HG03135 (cell line): ENCODE measurements around the gene F13A1.

Experiments used
- ATAC-seq: cut with Tn5 transposase; IDR thresholded peaks from one replicate; pipeline ENCODE4 v1.9.1; 2021; ENCODE audit warnings: mild to moderate bottlenecking, moderate library complexity; ENCODE audit not compliant: unreplicated experiment

Gene F13A1

GRCh38 chr6:6319952-6320811, at the start of gene F13A1:
Gene F13A1 (minus strand): TSS chr6:6320662. CDS start chr6:6318664, 1,998 bp downstream.
- no peak for ATAC-seq

DNA sequence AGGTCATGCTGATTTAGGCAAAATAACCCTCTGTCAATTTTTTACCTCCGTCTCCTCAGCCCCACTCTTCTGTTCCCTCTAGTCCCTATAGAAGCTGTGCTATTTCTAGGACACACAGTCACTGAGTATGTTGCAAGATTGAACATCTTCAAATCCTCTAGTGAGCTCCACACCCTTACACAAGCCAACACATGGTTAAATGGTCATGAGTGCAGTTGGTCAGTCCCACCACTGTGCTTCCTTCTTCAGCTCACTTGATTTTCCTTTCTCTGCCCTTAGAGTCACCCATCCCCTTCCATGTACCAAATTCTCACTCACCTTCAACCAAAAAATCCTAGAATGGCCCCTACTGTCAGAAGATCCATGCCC, 48.2 kb upstream of the F13A1 start:
- ATAC-seq: no peak

DNA sequence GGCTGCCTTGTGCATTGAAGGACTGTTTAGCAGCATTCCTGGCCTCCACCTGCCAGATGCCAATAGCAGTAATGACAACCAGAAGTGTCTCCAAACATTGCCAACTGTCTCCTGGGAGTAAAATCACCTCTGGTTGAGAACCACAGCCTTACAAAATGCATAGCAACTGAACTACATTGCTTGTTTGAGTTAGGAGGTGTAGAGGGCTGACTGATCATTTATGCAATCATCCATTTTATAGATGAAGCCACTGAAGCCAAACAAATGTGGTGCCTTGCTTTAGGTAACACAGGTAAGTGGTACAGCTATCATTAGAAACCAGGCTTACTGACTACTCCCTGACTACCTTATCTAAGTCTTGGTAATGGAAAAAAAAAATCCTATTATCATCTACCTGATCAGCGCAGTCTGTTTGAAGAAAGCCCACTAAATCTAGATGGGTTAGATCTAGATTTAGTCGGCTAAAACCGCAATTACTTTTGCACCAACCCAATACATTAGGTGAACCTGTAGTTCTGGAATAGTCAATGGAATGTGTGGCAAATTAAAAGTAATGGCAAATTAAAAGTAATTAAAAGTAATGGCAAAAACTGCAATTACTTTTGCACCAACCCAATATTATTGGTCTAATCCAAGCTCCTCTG, 47.7 kb upstream of the F13A1 start:
- ATAC-seq: no peak

DNA sequence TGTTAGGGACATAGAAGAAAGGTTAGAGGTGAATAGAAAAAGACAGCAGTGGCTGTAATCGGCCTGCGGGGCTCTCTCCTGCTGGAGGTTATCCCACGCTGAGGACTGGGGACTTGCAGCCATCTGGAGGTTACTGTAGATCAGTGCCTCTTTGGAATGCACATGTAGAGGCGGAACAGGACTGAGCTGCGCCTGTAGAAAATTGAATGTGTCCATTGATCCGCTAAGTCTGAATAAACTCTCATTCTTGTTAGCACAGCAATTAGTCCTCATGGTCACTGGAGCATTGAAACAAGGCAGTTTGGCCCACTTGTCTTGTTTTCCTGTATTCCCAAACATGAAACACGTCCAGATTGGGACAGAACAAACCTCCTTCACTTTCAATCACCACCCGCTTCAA, 46.3 kb upstream of the F13A1 start:
- ATAC-seq: no peak

GRCh38 chr6:6365242-6365641, 44.8 kb upstream of the F13A1 start:
- no peak for ATAC-seq

DNA sequence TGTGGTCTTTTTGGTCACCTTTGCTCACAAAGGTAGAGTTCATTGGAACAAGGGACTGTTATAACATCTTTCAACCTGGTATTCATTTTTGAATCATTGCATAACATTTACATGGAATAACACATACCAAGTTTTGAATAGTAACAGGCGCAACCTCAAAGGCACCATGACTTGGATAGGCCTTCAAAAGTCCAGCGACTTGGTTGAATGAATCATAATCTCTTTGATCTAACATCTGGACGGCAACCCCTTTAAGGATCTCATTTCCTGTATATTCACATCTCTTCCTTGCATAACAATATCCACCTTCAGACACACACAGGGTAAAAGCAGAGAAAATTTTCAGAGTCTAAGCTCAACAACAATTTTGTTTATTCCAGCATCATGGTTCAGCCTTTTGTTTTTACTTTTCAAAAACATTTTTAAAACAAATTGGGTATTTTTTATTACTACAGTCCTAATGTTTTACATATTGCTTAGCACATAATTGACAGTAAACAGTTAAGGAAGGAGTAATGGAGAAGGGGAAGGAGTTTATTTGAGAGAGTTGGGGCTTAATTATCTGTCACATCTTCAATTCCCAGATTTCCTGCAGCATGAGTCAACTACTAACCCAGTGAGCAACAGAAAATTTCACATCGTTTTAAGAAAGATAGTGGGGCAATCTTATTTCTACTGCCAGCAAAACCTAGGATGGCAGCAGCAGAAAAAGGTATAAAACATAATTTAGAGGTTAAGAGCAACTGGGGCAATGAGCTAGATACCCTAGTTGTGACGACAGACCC, 41.8 kb upstream of the F13A1 start:
- ATAC-seq: no peak

DNA sequence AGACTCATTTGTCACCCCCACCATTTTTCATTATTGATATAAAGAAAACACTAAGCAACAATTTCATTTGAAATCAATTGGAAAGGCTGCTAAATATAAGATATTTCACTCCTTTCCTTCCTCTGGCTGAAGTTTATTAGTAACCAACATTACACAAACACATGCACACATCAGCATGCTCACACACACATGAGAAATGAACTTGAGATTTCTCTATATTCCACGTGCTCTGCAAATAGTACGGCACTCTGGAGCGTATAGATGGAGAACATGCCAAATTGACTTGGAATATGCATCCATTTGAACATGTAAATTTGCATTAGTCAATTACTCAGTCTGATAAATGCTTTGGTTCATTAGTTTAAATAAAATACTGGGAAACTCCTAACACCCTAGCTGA, 37.1 kb upstream of the F13A1 start:
- no peak for ATAC-seq

- ATAC-seq: no peak
Observed at GRCh38 chr6:6357032-6357431, 36.6 kb upstream of the F13A1 start.

DNA sequence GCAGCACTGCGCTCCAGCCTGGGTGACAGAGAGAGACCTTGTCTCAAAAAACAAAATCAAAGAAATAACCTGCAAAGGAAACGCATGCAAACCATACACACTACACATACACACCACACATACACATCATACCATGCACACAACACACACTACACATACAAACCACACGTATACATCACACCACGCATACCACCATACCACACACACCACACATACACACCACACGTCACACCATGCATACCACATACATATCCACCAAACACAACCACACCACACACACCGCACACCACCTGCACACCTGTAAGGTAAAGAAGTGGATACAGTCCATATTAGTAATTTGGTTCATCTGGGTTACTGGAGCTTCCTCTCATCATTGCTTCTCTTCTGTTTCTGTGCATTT, 32.3 kb upstream of the F13A1 start:
- ATAC-seq: no peak

- ATAC-seq: no peak
Observed at GRCh38 chr6:6351511-6352025, 31.1 kb upstream of the F13A1 start.

GRCh38 chr6:6350696-6351095, 30.2 kb upstream of the F13A1 start:
- no peak for ATAC-seq

- no peak for ATAC-seq
Observed at GRCh38 chr6:6348256-6348655, 27.8 kb upstream of the F13A1 start.

DNA sequence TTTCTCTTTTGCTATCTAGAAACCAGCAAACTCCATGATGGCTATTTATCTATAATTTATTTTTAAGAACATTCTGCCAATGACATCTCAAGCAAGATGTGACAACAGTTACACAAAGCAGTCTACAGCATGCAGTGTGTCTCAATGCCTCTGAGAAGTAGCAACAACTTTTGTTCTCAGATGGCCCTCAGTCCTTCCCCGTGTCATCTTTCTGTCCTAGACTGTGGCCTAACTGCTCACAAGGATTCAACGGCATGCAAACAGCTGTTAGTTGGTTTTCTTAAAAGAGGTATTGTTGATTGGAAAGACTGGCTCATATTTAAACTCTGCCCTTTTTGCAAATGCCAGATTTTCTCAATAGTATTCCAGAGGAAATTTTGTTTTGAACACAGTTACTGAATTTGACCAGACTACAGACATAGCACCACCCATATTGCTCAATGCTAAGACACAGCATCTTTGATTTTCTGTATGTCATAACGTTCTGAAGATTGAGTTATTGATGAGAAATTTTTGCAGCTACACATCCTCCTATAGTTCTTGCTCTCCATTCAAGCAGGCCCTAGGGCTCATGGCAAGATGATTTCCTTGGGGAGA, 26.1 kb upstream of the F13A1 start:
- no peak for ATAC-seq

- ATAC-seq: no peak
Observed at GRCh38 chr6:6333501-6333900, 13.0 kb upstream of the F13A1 start.

- ATAC-seq: peak; percentile 31
Observed at GRCh38 chr6:6332811-6333244, 12.4 kb upstream of the F13A1 start.

- ATAC-seq: peak; percentile 45
Observed at GRCh38 chr6:6331946-6332601, 11.6 kb upstream of the F13A1 start.

GRCh38 chr6:6331393-6331792, 10.9 kb upstream of the F13A1 start:
- ATAC-seq: peak; percentile 79

DNA sequence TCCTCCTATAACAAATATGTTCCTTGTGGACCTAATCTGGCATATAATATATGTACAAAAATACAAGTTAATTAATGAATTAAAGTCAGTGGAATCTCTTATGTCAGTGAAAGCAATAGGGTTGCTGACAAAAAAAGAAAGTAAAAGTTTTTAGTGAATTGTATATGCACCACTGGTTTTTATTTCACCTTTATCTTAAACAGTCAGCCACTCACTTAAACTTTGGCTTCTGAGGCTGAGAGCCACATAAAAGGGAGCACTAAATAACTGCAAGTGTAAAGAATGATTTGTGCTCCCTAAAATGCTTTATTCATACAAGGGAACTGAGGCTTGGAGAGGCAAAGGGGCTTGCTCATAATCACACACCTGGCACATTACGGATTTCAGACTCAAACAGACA, 9.9 kb upstream of the F13A1 start:
- ATAC-seq: no peak

DNA sequence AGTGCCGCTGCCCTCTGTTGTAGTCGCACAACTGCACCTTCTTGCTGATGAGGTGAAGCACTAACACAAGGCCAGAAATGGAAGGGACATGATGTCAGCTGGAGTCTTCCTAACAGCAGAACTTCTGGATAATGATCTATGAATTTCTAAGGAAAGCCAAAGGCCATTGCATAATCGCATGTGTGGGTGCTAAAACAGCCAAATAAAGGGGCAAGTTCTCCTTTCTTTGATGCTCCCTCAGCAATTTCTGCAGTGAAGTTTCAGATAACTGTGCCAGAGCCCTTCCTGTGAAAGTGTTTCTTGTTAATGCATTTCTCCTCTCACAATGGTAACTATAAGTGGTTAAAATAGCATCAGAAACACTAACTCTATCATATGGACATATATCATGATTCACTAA, 8.0 kb upstream of the F13A1 start:
- ATAC-seq: no peak

DNA sequence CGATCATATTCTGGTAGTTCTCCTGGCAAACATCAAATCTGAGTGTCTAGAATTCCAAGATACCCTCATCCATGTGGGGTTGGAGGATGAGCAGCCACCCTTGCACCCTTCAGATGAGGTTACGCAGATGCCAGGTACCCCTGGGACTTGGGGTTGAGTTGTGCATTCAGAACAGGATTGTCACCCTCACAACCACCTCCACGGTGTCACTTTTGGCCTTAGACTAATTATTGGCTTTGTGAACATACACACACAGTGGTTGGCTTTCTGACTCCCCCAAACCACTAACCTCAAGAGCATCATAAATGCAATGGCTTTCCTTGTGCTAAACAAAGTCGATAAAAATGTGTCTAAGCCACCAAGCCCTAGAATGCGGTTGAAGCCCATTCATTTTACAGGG, 2.9 kb upstream of the F13A1 start:
- ATAC-seq: no peak

- no peak for ATAC-seq
Observed at GRCh38 chr6:6320901-6321300, 439 bp upstream of the F13A1 start.
